NCI-H510A treated with DMSO at 0.1 percent for 48 hours (cell line): ENCODE data around the gene ZNF12.
"Not testable (repeated sequence)": the region's sequence is repeated elsewhere in the genome, so short reads cannot be mapped to it uniquely, and the experiment has no call there.

Experiments
- DNase-seq: peaks from one replicate; lab custom pipeline; 2025; lab: John Stamatoyannopoulos, UW

ZNF12 gene

GRCh38 chr7:6706666-6707407 lies at the start of gene ZNF12:
Gene ZNF12, minus strand, starts transcription at chr7:6706947. Its CDS starts 1,774 bp downstream, at chr7:6705173.
- DNase-seq, result peak; percentile 89

- not testable (repeated sequence) for DNase-seq
Measured at GRCh38 chr7:6753964-6754363, 47.2 kb upstream of the ZNF12 start, which contains the start of gene RSPH10B2. Gene RSPH10B2, plus strand, starts transcription at chr7:6754103. Its CDS starts 3,575 bp downstream, at chr7:6757678.

- not testable (repeated sequence) for DNase-seq
Measured at GRCh38 chr7:6750173-6750572, 43.4 kb upstream of the ZNF12 start.

GRCh38 chr7:6749335-6749734 lies 42.6 kb upstream of the ZNF12 start:
- not testable (repeated sequence) for DNase-seq

GRCh38 chr7:6744410-6745100 lies 37.8 kb upstream of the ZNF12 start:
- DNase-seq, result not testable (repeated sequence)

- DNase-seq, result not testable (repeated sequence)
Measured at GRCh38 chr7:6738415-6738814, 31.7 kb upstream of the ZNF12 start.

- DNase-seq, result no peak
Measured at GRCh38 chr7:6730343-6730633, 23.5 kb upstream of the ZNF12 start.

- DNase-seq, result peak; percentile 64
Measured at GRCh38 chr7:6729492-6730342, 23.0 kb upstream of the ZNF12 start.

- not testable (repeated sequence) for DNase-seq
Measured at GRCh38 chr7:6728893-6729491, 22.2 kb upstream of the ZNF12 start.

GRCh38 chr7:6727663-6728062 lies 20.9 kb upstream of the ZNF12 start:
- no peak for DNase-seq

- DNase-seq, result not testable (repeated sequence)
Measured at GRCh38 chr7:6726341-6726740, 19.6 kb upstream of the ZNF12 start.

GRCh38 chr7:6725003-6725402 lies 18.3 kb upstream of the ZNF12 start:
- no peak for DNase-seq

GRCh38 chr7:6724351-6724750 lies 17.6 kb upstream of the ZNF12 start:
- DNase-seq, result not testable (repeated sequence)

- DNase-seq, result no peak
Measured at GRCh38 chr7:6718124-6718523, 11.4 kb upstream of the ZNF12 start.

- DNase-seq, result not testable (repeated sequence)
Measured at GRCh38 chr7:6715898-6716297, 9.2 kb upstream of the ZNF12 start.

- DNase-seq, result no peak
Measured at GRCh38 chr7:6714360-6714759, 7.6 kb upstream of the ZNF12 start.

- no peak for DNase-seq
Measured at GRCh38 chr7:6709808-6710207, 3.1 kb upstream of the ZNF12 start.

GRCh38 chr7:6708304-6708703 lies 1.6 kb upstream of the ZNF12 start:
- no peak for DNase-seq

GRCh38 chr7:6705959-6706665 lies 635 bp downstream of the ZNF12 start:
- DNase-seq, result no peak

- no peak for DNase-seq
Measured at GRCh38 chr7:6701860-6702259, 4.9 kb downstream of the ZNF12 start.

- no peak for DNase-seq
Measured at GRCh38 chr7:6700793-6701192, 6.0 kb downstream of the ZNF12 start.
